Central memory CD4-positive, alpha-beta T cell (primary cell): ENCODE results near the gene SORCS1.

Source experiments
- DNase-seq: peaks from one replicate; pipeline ENCODE4 v3.0.0; 2022

The SORCS1 gene

DNA sequence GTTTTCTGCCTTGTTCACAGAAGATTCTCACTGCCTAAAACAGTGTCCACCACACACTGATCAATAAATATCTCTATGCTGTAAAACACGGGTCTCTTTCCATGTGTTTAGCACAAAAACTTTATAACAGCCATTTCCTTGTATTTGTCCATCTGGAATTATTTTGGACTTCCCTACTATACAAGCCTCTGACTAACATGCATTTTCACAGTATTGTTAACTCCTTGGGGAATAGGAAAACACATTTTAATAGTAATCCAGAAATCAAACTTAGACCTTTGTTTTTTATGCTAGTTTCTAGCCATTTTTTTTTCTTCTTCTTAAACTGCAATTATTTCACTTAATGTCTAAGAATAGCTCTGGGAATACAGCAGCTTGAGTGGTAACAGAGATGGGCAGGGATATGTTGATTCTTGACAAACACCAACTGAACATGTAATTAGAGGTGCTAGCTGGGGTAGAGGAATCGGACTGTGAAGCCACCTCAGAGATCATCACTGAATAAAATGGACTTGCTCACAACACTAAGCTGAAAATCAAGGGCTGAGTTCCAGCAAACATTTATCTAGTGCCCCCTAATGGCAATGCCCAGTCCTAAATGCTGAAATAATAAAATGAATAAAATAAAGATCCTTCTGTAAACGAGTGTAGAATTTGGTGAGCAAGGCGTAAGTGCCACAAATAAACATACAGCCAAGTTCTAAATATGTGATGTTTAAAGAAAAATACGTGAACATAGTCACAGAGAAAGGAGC is 593.1 kb downstream of the SORCS1 start:
- no peak for DNase-seq

DNA sequence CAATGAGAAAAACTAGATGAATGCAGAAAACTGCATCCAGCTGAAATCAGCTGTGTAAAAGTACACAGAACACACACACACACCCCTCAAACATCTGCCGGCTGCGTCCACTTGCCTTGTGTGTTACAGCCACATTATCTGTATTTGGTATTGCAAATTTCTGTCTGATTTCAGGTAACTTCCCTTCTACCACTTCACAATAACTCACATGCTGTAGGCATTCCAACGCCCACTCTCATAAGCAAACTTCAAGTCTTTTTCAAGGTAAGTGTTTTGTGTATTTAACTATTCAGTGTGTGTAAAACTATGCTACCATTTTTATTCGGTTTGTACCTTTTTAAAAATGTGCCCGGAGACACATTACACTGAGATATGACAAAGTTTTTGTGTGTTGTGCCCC is 594.2 kb downstream of the SORCS1 start:
- DNase-seq = no peak

DNA sequence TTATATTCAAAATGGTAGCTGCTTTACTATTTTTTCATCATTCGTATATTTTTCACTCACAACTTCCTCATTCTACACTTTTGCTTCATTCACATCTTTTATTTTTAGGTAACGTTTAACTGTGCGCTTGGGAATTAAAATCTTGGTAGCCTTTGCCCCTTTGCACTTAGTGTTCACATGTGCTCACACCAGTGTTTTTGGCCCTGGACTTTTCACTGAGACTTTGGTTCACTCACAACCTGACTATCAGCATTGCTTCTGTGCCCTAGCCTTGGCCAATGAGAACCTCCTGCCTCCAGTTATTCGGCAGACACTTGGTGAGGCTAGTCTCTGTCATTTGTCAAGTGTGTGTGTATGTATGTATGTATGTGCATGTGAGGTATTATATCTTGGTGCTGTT is 596.9 kb downstream of the SORCS1 start:
- no peak for DNase-seq

- no peak for DNase-seq
Observed at GRCh38 chr10:106566873-106567272, 597.6 kb downstream of the SORCS1 start.

DNA sequence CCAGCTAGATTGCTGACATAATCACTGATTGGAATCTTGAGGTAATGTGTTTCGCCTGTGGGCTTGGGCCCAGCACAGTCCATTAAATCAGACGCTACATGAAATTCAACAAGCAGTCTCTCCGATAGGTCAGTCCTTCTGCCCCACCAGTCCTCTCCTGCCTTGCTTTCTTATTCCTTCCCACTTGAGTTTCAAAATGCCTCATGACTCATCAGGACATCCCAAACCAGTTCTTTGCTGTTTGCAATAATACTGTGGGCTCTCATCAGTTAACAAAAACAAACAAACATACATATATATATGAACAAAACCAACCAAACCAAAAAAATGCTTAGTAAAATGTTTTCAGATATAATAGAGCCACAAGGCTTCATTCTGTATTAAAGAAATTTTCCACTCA is 599.0 kb downstream of the SORCS1 start:
- no peak for DNase-seq

DNA sequence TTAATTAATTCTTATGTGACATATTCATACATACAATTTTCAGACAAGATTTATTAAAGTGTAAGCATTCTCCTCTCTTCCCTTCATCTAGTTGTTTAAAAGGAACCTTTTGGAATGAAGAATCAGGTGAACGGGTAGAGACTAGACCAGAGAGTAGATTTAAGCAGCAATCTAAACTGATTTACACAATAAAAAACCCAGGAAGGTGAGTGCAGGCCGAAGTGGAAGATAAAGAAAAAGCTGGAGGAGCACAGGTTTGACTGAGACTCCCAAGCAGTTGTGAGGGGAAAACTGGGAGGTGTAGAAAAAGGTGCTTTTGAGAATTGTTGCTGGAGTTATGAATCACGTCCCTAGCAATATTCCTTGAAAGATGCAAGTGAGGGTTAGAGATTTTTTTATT is 601.1 kb downstream of the SORCS1 start:
- no peak for DNase-seq

- DNase-seq = no peak
Observed at GRCh38 chr10:106560925-106561640, 603.4 kb downstream of the SORCS1 start.

DNA sequence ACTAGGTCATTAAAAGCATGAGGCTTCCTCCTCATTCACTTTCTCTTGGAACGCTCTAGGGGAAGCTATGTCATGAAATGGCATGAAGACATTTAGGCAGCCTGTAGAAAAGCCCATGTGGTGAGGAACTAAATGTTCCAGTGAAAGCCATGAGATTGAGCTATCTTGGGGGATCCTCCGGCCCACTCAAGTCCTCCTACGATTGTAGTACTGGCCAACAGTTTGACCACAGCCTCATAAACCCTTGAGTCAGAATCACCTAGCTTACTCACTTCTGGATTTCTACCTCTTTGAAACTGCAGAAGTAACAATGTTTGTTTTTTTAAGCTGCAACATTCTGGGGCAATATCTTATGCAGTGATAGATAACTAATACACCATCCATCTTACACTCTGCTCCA is 605.1 kb downstream of the SORCS1 start:
- DNase-seq = no peak

- no peak for DNase-seq
Observed at GRCh38 chr10:106557951-106558733, 606.4 kb downstream of the SORCS1 start.

GRCh38 chr10:106557053-106557452 is 607.5 kb downstream of the SORCS1 start:
- DNase-seq = no peak

GRCh38 chr10:106555599-106555998 is 608.9 kb downstream of the SORCS1 start:
- no peak for DNase-seq

DNA sequence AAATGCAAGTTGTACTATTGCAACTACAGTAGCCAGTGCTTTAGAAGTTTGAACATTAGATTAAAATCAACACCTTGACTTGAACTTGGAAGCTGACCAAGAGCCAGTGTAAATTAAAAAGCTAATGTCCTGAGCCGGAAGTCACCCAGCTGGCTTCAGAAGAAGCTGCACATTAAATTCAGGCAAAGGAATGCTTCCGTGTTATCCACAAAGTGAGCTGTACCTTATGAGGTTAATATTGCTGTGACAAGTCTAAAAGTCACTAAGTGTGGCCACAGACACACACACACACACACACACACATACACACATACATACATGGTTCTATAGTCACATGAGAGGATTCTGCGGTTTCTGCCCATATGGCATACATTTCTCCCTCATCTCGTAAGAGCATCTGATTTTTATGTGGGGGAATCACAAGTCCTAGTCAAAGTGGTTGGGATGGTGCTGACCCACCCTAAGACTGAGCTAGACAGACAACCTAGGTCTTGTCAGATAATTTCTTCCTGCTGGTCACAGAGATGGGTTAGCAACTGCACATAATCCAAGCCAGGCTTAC is 612.9 kb downstream of the SORCS1 start:
- no peak for DNase-seq

DNA sequence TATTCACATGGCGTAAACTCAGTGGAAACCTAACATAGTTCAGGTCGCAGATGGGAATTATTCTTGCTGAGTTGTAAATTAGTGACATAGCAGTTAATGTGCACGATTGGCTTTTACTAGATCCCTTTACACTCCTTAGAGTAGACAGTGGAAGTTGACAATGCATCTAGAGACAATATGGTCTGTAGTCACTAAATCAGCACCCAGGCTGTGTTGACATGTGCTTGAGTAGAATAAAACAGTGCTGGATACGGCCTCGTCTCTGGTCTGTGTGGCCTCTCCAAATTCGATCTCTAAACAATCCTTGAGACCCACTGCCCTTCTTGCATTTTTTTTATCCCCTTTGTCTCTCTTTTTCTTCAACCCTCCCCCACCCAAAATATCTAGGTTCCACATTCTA is 615.7 kb downstream of the SORCS1 start:
- no peak for DNase-seq

- no peak for DNase-seq
Observed at GRCh38 chr10:106547047-106547635, 617.4 kb downstream of the SORCS1 start.

DNA sequence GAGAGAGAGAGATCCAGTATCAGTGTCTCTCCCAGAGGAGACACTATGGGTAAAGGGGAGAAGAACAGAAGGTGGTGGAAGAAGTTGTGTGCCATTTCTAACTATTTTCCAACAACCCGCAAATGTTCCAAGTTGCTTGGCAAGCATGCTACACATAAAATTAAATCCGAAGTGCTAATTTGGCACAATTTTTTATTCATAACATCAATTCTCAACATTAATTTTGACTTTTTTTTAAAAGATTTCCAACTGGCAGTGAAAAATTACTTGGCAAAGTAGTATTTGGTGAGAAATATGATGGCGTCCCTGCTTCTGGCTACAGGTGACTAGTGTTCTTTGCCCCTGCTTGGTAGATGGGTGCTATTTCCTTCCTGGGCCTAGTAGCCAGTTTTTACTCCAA is 622.0 kb downstream of the SORCS1 start:
- DNase-seq = no peak

GRCh38 chr10:106540645-106541044 is 623.9 kb downstream of the SORCS1 start:
- no peak for DNase-seq

DNA sequence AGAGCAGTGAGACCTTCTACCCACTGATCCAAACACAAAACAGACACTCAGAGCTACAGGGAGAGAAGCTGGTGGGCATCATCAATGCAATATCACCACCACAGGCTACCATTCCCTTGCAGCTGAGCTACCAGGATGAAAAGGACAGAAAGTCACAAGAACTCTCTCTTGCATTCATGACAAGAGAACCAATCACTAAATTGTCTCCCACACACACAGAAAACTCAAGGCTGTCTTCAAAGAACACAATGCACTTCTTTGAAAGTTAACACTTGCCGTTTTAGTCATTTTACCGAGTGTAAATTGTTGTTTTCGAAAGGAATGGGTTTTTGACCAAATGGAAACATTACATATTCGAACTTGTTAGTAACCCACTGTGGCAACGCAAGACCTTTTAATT is 626.6 kb downstream of the SORCS1 start:
- DNase-seq = no peak

DNA sequence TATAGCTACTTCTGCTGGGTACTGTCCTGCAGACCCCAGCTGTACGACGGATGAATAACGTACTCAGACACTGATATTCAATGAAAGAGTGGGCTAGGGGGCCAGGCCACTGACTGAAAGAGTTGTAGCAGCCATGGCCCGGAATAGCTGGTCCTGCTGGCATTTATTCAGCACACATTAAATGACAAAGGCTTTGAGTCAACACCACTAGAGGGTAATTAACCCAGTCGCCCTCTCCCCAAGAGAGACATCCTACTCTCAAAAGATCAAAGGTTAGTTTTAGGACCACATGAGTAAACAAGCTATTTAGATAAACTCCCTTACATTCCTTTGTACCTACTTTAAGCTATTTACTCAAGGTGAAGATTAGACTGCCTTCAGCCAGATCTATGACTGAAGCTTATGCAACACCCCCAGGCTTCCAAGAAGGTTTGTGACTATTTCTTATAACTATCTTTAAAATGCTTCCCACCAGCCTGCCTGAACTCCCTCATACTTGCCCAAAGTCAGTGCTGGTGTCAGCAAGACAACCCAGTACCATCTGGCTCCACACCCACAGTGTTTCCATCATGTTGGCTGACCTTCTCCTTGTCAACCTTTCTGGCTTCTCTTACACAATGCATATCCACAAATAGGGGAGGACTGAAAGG is 629.1 kb downstream of the SORCS1 start:
- DNase-seq = no peak

- no peak for DNase-seq
Observed at GRCh38 chr10:106534441-106534840, 630.1 kb downstream of the SORCS1 start.

DNA sequence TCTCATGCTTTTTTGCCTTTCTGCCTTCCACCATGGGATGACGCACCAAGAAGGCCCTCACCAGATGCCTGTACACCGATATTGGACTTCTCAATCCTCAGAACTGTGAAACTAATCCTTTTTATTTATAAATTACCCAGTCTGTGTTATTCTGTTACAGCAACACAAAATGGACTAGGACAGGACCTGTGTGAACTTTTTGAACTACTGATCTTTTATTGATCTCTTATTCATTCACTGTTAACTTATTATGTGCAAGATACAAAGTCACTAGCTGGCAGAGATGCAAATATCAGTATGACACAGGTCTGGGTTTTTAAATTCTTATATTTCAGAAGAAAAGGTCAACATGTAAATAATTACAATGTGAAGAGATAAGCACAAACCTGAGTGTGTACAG is 635.8 kb downstream of the SORCS1 start:
- DNase-seq = no peak

- no peak for DNase-seq
Observed at GRCh38 chr10:106525835-106526234, 638.7 kb downstream of the SORCS1 start.
